Adipocyte (in vitro differentiated cells): Measurements from ENCODE around the gene TRANK1.
"Not testable (repeated sequence)": the region's sequence is repeated elsewhere in the genome, so short reads cannot be mapped to it uniquely, and the experiment has no call there.

ENCODE experiments used
- DNase-seq: peaks from one replicate; pipeline ENCODE4 v3.0.0-alpha.2; 2015; ENCODE audit warnings: low read depth
- H3K27me3 ChIP-seq: replicated peaks from 2 replicates; pipeline ENCODE4 v1.7.0; 2013; ENCODE audit warnings: mild to moderate bottlenecking, low read length, moderate library complexity; ENCODE audit not compliant: control insufficient read depth, insufficient read depth
- H3K36me3 ChIP-seq: 2 replicates; pipeline ENCODE4 v1.7.0; 2013; ENCODE audit warnings: low read length, mild to moderate bottlenecking, moderate library complexity; ENCODE audit not compliant: control insufficient read depth, insufficient read depth, severe bottlenecking
- H3K4me1 ChIP-seq: 2 replicates; pipeline ENCODE4 v1.7.0; 2013; ENCODE audit warnings: mild to moderate bottlenecking, low read length, moderate library complexity; ENCODE audit not compliant: control insufficient read depth, insufficient read depth
- H3K4me3 ChIP-seq: 2 replicates; pipeline ENCODE4 v1.7.0; 2013; ENCODE audit warnings: mild to moderate bottlenecking, low read length, moderate library complexity
- H3K9ac ChIP-seq: 2 replicates; pipeline ENCODE4 v1.7.0; 2013; ENCODE audit warnings: mild to moderate bottlenecking, low read length, moderate library complexity
- H3K9me3 ChIP-seq: 2 replicates; pipeline ENCODE4 v1.7.0; 2013; ENCODE audit warnings: mild to moderate bottlenecking, low read length, moderate library complexity; ENCODE audit not compliant: control insufficient read depth

TRANK1 gene

DNA sequence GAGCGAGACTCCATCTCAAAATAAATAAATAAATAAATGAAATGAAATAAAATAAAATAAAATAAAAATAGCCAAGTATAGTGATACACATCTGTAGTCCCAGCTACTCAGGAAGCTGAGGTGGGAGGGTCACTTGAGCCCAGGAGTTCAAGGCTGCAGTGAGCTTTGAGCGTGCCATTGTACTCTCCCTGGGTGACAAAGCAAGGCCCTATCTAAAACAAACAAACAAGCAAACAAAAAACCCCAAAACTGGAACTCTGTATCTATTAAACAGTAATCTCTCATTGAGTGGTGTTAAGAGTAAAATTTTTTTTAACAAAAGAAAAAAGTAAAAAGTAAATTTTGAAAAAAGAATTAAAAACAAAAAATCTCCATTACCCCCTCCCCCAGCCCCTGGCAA lies 27.3 kb upstream of the TRANK1 start:
- no peak overlapping the region for H3K4me3 ChIP-seq
- no peak overlapping the region for H3K9ac ChIP-seq
- H3K27me3 ChIP-seq = no peaks in the 10 kb centered on the region
- no peaks in the 10 kb centered on the region for H3K36me3 ChIP-seq
- H3K4me1 ChIP-seq = no peaks in the 10 kb centered on the region
- no peak for DNase-seq
- no peaks in the 10 kb centered on the region for H3K9me3 ChIP-seq

DNA sequence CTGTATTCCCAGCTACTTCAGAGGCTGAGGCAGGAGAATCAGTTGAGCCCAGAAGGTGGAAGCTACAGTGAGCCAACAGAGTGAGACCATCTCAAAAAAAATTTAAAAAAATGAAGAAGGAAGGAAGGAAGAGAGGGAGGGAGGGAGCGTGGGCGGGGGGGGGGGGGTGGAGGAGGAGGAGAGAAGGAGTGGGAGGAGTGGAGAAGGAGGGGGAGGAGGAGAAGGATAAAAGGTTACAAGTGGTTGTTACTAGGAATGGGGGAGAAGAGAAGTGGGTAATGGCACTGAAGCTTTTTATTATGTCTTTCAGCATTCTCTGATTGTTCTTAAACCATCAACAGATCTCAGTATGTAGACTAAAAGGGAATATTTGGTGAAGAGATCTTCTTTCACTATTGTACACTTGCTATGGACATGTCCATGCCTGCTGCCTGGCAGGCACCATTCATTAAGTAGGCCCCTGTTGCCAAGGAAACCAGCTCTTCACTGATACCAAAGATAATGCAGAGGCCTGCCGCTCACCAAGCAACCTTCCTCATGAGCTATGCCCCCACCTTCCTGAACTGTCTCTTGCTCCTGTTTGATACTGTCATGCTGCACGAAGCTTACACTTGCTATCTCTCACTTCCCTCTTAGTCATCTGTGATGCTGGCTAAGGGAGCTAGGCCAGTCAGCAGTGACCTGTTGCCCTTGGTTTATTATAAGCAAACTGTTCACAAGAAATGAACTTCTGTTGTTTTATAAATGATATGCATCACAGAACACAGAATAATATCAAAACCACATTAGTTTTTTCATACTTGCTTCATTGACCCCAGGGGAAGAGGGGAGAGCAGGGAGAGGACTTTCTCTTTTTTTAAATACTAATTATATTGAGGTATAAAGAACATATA lies 24.9 kb upstream of the TRANK1 start:
- H3K9ac ChIP-seq = no peak overlapping the region
- H3K4me3 ChIP-seq = no peak overlapping the region
- no peaks in the 10 kb centered on the region for H3K36me3 ChIP-seq
- no peak for DNase-seq
- H3K27me3 ChIP-seq = no peaks in the 10 kb centered on the region
- no peaks in the 10 kb centered on the region for H3K9me3 ChIP-seq
- no peaks in the 10 kb centered on the region for H3K4me1 ChIP-seq

DNA sequence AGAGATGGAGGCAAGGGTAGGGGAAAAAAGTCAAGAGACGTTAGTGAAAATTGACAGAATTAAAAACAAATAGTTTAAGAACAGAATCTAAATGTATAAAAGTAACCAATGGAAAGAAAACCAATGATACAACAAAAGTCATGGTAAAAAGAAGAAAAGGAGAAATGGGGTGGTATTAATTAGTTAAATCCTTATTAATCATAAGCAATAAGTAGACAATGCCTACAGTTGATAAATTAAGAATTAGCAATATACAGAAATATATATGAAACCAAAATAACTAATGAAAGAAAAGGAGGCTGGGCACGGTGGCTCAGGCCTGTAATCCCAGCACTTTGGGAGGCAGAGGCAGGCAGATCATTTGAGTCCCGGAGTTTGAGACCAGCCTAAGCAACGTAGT lies 24.2 kb upstream of the TRANK1 start:
- DNase-seq = no peak
- Histone ChIP-seq H3K4me1 (no peaks in the 10 kb centered on the region), H3K27me3 (no peaks in the 10 kb centered on the region), H3K9ac (no peak overlapping the region), H3K4me3 (no peak overlapping the region), H3K9me3 (no peaks in the 10 kb centered on the region), H3K36me3 (no peaks in the 10 kb centered on the region)

DNA sequence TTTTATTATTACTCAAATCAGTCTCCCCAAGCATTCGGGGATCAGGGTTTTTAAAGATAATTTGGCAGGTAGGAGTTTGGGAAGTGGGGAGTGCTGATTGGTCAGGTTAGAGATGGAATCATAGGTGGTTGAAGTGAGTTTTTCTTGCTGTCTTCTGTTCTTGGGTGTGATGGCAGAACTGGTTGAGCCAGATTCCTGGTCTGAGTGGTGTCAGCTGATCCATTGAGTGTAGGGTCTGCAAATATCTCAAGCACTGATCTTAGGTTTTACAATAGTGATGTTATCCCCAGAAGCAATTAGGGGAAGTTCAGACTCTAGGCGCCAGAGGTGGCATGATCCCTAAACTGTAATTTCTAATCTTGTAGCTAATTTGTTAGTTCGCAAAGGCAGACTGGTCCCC lies 20.6 kb upstream of the TRANK1 start:
- Histone ChIP-seq H3K27me3 (no peaks in the 10 kb centered on the region), H3K36me3 (no peaks in the 10 kb centered on the region)
- no peak for DNase-seq

DNA sequence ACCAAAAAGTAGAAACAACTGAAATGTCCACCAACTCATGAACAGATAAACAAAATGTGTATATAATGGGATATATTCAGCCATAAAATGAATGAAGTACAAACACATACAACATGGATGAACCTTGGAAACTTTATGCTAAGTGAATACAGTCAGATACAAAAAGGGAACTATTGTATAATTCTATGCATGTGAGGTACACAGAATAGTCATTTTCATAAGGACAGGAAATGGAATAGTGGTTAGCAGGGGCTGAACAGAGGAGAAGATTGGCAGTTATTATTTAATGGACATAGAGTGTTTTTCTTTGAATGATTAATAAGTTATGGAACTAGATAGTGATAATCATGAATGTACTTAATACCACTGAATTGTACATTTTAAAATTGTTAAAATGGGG lies 20.0 kb upstream of the TRANK1 start:
- H3K27me3 ChIP-seq = no peaks in the 10 kb centered on the region
- no peak overlapping the region for H3K9ac ChIP-seq
- no peak for DNase-seq
- no peaks in the 10 kb centered on the region for H3K9me3 ChIP-seq
- no peak overlapping the region for H3K4me3 ChIP-seq
- H3K4me1 ChIP-seq = no peaks in the 10 kb centered on the region
- no peaks in the 10 kb centered on the region for H3K36me3 ChIP-seq

More for the DNA sequence above, 20.6 kb upstream of the TRANK1 start:
- H3K4me1 ChIP-seq = no peaks in the 10 kb centered on the region
- no peaks in the 10 kb centered on the region for H3K9me3 ChIP-seq
- no peak overlapping the region for H3K4me3 ChIP-seq
- H3K9ac ChIP-seq = no peak overlapping the region

DNA sequence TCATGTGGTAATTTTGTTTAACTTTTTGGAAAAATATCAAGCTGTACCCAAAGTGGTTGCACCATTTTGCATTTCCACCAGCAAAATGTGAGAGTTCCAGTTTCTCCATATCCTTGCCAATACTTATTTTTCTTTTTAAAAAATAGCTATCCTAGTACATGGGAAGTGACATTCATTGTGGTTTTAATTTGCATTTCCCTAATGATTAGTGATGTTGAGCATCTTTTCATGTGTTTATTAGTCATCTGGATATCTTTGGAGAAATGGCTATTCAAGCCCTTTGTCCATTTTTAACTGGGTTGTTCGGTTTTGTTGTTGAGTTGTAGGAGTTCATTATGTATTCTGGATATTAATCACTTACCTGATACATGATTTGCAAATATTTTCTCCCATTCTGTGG lies 19.5 kb upstream of the TRANK1 start:
- DNase-seq = no peak
- H3K4me1 ChIP-seq = no peaks in the 10 kb centered on the region
- no peaks in the 10 kb centered on the region for H3K9me3 ChIP-seq
- H3K27me3 ChIP-seq = no peaks in the 10 kb centered on the region
- no peak overlapping the region for H3K9ac ChIP-seq
- no peak overlapping the region for H3K4me3 ChIP-seq
- H3K36me3 ChIP-seq = no peaks in the 10 kb centered on the region

DNA sequence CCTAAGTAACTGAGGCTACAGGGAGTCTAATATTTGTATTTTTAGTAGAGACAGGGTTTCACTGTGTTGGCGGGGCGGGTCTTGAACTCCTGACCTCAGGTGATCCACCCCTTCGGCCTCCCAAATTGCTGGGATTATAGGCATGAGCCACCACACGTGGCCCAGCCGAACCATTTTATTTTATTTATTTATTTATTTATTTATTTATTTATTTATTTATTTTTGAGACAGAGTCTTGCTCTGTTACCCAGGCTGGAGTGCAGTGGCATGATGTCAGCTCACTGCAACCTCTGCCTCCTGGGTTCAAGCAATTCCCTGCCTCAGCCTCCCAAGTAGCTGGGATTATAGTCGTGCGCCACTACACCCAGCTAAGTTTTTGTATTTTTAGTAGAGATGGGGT lies 18.2 kb upstream of the TRANK1 start:
- not testable (repeated sequence) for H3K4me1 ChIP-seq, H3K9me3 ChIP-seq, H3K4me3 ChIP-seq, DNase-seq, H3K27me3 ChIP-seq, H3K36me3 ChIP-seq, H3K9ac ChIP-seq

DNA sequence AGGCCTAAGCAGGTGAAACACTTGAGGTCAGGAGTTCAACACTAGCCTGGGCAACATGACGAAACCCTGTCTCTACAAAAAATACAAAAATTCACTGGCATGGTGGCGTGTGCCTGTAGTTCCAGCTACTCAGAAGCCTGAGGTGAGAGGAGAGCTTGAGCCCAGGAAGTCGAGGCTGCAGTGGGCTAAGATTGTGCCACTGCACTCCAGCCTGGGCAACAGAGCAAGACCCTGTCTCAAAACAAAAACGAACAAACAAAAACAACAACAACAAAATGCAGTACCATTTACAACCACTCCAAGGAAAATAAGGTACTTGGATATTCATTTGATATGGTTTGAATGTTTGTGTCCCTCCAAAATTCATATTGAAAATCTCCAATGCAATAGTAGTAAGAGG lies 15.6 kb upstream of the TRANK1 start:
- no peak overlapping the region for H3K4me3 ChIP-seq
- no peak for DNase-seq
- H3K36me3 ChIP-seq = no peaks in the 10 kb centered on the region
- H3K9me3 ChIP-seq = no peaks in the 10 kb centered on the region
- H3K4me1 ChIP-seq = peaks cover 14% of the 10 kb centered on the region
- H3K27me3 ChIP-seq = no peaks in the 10 kb centered on the region
- H3K9ac ChIP-seq = no peak overlapping the region

DNA sequence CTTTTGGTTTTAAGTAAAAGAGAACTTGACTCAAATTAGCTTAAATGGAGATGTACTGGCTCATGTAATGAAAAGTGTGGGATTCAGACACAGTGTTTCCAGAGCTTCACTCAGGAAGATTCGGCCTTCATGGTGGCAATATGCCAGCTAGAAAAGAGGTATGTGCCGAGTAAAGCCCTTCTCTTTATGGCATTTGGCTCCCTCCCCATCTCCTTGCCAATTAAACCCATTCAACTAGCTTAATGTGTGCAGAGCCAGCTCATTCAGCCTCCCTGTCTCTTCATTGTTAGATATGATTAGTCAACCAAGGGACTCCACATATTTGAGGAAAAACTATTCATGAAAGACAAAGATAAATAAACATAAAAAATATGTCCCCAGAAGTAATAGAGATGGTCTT lies 15.0 kb upstream of the TRANK1 start:
- H3K27me3 ChIP-seq = no peaks in the 10 kb centered on the region
- H3K36me3 ChIP-seq = no peaks in the 10 kb centered on the region

DNA sequence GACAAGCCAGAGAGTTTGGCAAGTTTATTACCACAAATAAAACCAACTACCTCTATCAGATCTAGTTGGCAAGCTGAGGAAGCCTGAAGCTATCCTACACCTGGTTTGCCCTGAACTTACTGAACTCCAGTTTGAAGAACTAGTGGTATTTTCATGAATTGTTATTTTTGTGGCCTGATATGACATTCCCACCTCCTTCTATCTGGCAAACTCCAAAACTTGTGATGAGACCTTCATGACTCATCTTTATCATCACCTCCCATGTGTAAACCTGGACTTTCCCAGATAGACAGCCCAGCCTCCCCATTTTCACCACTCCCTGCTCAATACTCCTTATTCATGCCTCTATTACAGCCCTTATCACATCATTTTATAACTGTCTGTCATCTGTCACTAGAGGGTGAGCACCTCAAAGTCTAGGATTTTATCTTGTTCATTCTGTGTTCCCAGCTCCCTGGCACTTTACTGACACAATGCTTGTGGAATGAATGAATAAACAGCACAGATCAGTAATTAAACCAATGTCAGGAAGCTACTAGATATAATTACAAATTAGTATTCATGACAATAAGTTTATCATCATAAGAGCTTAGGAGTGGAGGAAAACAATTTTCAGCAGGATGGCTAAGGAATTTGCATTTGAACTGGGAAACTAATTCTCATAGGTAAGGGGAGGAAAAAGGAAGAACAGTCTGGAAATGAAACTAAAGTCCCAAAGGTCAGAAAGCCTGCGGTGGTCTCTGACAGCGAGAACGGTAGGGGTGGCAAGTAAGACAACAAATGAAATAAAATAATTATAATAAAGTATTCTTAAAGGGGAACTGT lies 13.2 kb upstream of the TRANK1 start:
- H3K4me3 ChIP-seq = no peak overlapping the region
- no peaks in the 10 kb centered on the region for H3K27me3 ChIP-seq
- no peaks in the 10 kb centered on the region for H3K9me3 ChIP-seq
- H3K4me1 ChIP-seq = peaks cover 14% of the 10 kb centered on the region
- DNase-seq = peak; percentile 45
- no peak overlapping the region for H3K9ac ChIP-seq
- H3K36me3 ChIP-seq = no peaks in the 10 kb centered on the region

More for the DNA sequence above, 15.0 kb upstream of the TRANK1 start:
- H3K4me3 ChIP-seq = no peak overlapping the region
- H3K9ac ChIP-seq = no peak overlapping the region
- no peaks in the 10 kb centered on the region for H3K9me3 ChIP-seq
- DNase-seq = no peak
- peaks cover 14% of the 10 kb centered on the region for H3K4me1 ChIP-seq

DNA sequence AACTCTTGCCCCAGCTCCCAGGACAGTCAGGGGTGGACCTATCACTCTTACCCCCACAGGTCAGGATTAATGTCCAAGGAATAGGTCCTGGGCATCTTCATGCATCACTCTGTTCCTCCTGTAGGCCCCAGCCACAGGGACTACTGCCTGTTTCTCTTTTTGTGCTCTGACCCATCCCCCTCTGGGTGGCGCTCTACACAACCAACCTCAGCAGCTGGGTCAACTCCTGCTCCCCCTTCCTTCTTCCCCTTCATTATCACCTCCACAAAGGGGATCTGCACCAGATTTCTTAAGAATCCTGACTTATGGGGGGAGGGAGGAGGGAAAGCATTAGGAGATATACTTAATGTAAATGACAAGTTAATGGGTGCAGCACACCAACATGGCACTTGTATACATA lies 12.2 kb upstream of the TRANK1 start:
- no peaks in the 10 kb centered on the region for H3K27me3 ChIP-seq
- H3K9me3 ChIP-seq = no peaks in the 10 kb centered on the region
- H3K4me3 ChIP-seq = no peak overlapping the region
- no peak for DNase-seq
- no peaks in the 10 kb centered on the region for H3K36me3 ChIP-seq
- no peak overlapping the region for H3K9ac ChIP-seq
- peaks cover 14% of the 10 kb centered on the region for H3K4me1 ChIP-seq
